Neutrophil (primary cell): ENCODE results near the gene STXBP4.
A peak's percentile ranks its signal among the peaks of the same experiment; 100 is the strongest.

Source experiments
- H3K27ac ChIP-seq: fragments of 200-600 bp; sonication (generic); 2 replicates; pipeline ENCODE4 v1.5.1; 2016; ENCODE audit warnings: mild to moderate bottlenecking, moderate library complexity
- H3K27me3 ChIP-seq: fragments of 200-600 bp; sonication (generic); 2 replicates; pipeline ENCODE4 v1.6.0; 2016; ENCODE audit warnings: mild to moderate bottlenecking
- H3K36me3 ChIP-seq: fragments of 200-600 bp; sonication (generic); 2 replicates; pipeline ENCODE4 v1.5.1; 2017
- H3K4me1 ChIP-seq, 2 experiments: fragments of 200-600 bp in 1 of 2; sonication (generic) in 1 of 2; 1 replicate in 1 of 2; 2 replicates in 1 of 2; pipeline versions ENCODE4 v1.5.1 to v1.6.1; 2013 to 2016; ENCODE audit warnings: low read depth in 1 of 2, low read length in 1 of 2, mild to moderate bottlenecking in 1 of 2, moderate library complexity in 1 of 2; ENCODE audit not compliant: control insufficient read depth in 1 of 2, insufficient read depth in 1 of 2
- H3K4me3 ChIP-seq, 2 experiments: fragments of 200-600 bp in 1 of 2; sonication (generic) in 1 of 2; 1 replicate in 1 of 2; 2 replicates in 1 of 2; pipeline ENCODE4 v1.5.1; 2013 to 2016; ENCODE audit warnings: low read depth in 1 of 2, low read length in 1 of 2, mild to moderate bottlenecking in 1 of 2, moderate library complexity in 1 of 2
- H3K9me3 ChIP-seq: fragments of 200-600 bp; sonication (generic); 2 replicates; pipeline ENCODE4 v1.5.1; 2016
- TF ChIP-seq, protein P1 (sequence below): fragments of 200-600 bp; sonication (generic); IDR thresholded peaks from 2 replicates; pipeline ENCODE4 v1.5.1; 2016; ENCODE audit warnings: antibody characterized with exemption

Gene STXBP4

DNA sequence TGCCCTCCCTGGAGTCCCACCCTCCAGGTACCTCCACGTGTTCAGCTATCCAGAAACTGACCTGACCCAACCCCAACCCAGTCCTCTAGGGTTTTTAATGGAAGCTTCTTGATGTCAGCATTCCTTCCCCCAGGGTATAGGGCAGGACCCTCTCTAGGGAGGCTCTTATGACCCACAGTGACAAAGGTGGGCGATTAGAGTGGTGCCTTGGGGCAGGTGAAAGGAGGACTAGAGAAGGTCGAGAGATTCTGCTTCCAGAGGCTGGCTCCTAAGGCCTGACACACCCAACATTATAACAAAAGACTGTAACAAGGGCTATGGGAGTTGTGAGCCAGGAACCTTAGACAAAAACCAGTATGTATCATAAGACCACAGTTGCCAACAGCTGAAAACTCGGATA lies 17.3 kb upstream of the STXBP4 start:
- no peaks in the 10 kb centered on the region for H3K27me3 ChIP-seq
- no peaks in the 10 kb centered on the region for H3K36me3 ChIP-seq

DNA sequence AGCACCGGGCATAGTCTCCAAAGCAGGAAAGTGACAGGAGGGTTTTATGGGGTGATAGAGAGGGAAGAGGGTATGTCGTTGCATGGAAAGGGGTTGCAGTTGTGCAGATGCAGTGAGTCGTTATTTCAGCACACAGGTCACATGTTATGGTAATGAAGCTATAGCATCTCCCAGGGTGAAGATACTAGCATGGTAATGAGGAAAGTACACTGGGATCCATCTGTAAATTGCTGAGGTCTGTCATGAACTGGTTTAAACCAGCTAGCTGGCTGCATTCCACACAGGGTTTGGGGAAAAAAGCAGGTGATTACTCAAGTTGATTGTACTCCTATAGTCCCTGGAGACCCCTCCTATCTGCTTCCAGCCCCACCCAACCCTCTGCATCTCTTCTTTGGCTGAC lies 11.8 kb upstream of the STXBP4 start:
- TF ChIP-seq, protein P1, sequence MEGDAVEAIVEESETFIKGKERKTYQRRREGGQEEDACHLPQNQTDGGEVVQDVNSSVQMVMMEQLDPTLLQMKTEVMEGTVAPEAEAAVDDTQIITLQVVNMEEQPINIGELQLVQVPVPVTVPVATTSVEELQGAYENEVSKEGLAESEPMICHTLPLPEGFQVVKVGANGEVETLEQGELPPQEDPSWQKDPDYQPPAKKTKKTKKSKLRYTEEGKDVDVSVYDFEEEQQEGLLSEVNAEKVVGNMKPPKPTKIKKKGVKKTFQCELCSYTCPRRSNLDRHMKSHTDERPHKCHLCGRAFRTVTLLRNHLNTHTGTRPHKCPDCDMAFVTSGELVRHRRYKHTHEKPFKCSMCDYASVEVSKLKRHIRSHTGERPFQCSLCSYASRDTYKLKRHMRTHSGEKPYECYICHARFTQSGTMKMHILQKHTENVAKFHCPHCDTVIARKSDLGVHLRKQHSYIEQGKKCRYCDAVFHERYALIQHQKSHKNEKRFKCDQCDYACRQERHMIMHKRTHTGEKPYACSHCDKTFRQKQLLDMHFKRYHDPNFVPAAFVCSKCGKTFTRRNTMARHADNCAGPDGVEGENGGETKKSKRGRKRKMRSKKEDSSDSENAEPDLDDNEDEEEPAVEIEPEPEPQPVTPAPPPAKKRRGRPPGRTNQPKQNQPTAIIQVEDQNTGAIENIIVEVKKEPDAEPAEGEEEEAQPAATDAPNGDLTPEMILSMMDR = no peak
- H3K36me3 ChIP-seq = peaks cover 19% of the 10 kb centered on the region
- H3K27me3 ChIP-seq = no peaks in the 10 kb centered on the region

More for the DNA sequence above, 17.3 kb upstream of the STXBP4 start:
- TF ChIP-seq, protein P1 = no peak
- no peak overlapping the region for H3K4me3 ChIP-seq
- H3K27ac ChIP-seq = no peak overlapping the region
- H3K4me1 ChIP-seq = no peaks in the 10 kb centered on the region
- H3K9me3 ChIP-seq = no peaks in the 10 kb centered on the region

DNA sequence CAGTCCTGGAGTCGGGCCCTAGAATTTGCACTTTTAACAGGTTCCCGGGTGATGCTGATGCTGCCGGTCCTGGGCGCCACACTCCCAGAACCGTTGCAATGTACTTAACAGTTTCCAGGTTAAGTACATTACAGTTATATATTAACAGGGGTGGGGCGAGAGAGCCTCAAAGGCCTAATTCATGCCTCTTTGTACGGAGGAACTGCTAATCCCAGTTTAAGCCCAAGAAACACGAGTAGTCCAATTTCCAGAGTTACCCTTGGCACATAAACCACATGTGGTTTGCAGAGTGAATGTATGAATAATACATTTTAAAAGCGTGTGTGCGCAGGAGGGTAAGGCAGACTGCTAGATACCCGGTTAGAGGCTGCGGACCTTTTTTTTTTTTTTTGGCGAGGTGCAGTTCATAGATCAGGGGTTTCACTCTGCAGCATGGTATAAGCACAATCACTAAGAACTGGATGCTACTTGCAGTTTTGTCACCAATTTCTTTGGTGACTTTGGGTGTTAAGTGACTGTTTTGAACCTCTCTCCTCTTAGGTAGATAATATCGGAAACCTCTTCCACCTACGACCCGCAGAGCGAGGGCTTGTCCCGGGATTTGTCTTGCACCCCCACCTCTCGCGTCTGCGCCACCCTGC lies 824 bp upstream of the STXBP4 start:
- Histone ChIP-seq H3K27ac (peak overlapping the region; percentile 56), H3K4me1 (peaks cover 12 to 17% of the 10 kb centered on the region in 2 experiments), H3K27me3 (no peaks in the 10 kb centered on the region), H3K9me3 (no peaks in the 10 kb centered on the region), H3K36me3 (peaks cover 22% of the 10 kb centered on the region), H3K4me3 (peak overlapping the region; percentile 79 to 83)
- TF ChIP-seq, protein P1 = no peak

More for the DNA sequence above, 11.8 kb upstream of the STXBP4 start:
- no peak overlapping the region for H3K4me3 ChIP-seq
- no peaks in the 10 kb centered on the region for H3K4me1 ChIP-seq
- no peaks in the 10 kb centered on the region for H3K9me3 ChIP-seq
- H3K27ac ChIP-seq = no peak overlapping the region

DNA sequence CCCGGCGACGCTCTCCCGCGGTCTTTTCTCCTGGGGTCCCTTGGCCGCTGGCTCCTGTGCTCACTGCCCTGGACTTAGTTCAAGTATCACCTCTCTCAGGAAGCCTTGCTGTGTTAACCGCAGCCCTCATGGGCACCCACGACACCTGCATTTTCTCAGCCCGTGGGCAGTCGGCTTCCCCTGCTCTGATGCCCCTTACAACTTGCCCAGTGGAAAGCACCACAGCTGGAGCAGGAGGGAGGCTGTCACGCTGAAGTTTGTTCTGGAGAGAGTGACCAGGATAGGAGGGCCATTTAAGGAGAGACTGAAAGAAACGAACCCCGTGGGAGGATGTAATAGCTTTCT lies 395 bp downstream of the STXBP4 start:
- Histone ChIP-seq H3K27me3 (no peaks in the 10 kb centered on the region), H3K4me1 (peaks cover 12 to 17% of the 10 kb centered on the region in 2 experiments), H3K4me3 (peak overlapping the region; percentile 79 to 83), H3K36me3 (peaks cover 9% of the 10 kb centered on the region), H3K27ac (peak overlapping the region; percentile 56), H3K9me3 (no peaks in the 10 kb centered on the region)
- TF ChIP-seq, protein P1 = no peak

DNA sequence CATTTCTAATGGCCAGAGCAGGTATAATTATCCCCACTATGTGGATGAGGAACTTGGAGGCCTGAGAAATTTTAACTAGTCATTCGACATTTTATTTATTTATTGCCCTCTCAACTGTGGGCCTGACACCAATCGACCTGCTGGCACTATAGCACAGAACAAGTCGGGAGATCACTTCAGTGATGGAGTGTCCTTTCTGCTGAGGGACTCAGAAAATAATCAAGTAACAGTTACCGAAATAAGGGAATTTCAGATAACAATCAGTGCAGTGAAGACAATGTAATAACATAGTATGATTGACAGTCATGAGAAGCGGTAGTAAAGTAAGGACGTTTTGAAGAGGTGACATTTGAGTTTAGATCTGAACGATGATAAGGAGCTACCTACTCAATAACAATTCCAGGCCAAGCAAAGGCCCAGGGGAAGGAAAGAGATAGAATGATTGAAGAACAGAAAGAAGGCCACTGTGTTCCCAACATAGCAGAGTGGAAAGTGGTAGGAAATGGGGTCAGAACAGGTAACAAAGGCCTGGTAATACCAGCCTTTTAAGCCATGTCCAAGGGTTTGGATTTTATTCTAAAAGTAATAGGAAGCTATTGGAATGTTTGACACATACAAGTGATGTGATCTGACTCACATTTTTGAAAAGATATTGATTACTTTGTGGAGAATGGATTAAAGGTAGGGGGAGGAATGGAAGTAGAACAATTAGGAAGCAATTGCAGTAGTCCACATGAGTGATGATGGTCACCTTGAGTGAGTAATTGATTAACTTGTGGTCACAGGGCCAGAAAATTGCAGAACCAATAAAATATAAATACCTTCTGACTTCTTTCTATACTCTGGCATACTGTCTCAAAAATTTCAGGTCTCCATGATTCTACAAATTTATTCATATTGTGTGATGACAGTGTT lies 1.4 kb downstream of the STXBP4 start:
- Histone ChIP-seq H3K27me3 (no peaks in the 10 kb centered on the region), H3K4me1 (peaks cover 12 to 17% of the 10 kb centered on the region in 2 experiments), H3K4me3 (no peak overlapping the region), H3K36me3 (no peaks in the 10 kb centered on the region), H3K9me3 (no peaks in the 10 kb centered on the region), H3K27ac (no peak overlapping the region)
- TF ChIP-seq, protein P1 = no peak
